Right ventricle myocardium superior (tissue), 1 donor: ENCODE measurements around the gene GPR149. TPM values are rescaled to one million over a fixed set of nuclear protein-coding genes. Genes with fewer than 3 reads are reported as not detected.

Experiments used
- total RNA-seq: library from RNA; stranded (reverse); fragmentation: NEBNext Ultra II Directional; extraction: Animal tissue kit (Norgen Biotek cat#: 25700); gene quantifications from one replicate; pipeline ENCODE4 v1.2.1, GENCODE V29; 2021
- donor health status: DM: no; HTN: yes; CAD: no; lungs with severe emphysema.

Gene GPR149
- total RNA-seq, 1 donor from 2014 or later = not detected

Other genes starting within 250 kb of the GPR149 start
- 26.0 TPM for gene DHX36, start 105.7 kb downstream of the GPR149 start, total RNA-seq